Measurements from ENCODE around the gene TAOK3. TPM values are rescaled to one million over a fixed set of nuclear protein-coding genes. Genes with fewer than 3 reads are reported as not detected.
A peak's percentile ranks its signal among the peaks of the same experiment; 100 is the strongest.

Gene TAOK3
- total and polyA plus RNA-seq, 10 of the 15 experiments (the other 5 are each of a cell fraction or from before 2014, with no cell fraction given): 41.3 to 131 (median 57.8) TPM

DNA sequence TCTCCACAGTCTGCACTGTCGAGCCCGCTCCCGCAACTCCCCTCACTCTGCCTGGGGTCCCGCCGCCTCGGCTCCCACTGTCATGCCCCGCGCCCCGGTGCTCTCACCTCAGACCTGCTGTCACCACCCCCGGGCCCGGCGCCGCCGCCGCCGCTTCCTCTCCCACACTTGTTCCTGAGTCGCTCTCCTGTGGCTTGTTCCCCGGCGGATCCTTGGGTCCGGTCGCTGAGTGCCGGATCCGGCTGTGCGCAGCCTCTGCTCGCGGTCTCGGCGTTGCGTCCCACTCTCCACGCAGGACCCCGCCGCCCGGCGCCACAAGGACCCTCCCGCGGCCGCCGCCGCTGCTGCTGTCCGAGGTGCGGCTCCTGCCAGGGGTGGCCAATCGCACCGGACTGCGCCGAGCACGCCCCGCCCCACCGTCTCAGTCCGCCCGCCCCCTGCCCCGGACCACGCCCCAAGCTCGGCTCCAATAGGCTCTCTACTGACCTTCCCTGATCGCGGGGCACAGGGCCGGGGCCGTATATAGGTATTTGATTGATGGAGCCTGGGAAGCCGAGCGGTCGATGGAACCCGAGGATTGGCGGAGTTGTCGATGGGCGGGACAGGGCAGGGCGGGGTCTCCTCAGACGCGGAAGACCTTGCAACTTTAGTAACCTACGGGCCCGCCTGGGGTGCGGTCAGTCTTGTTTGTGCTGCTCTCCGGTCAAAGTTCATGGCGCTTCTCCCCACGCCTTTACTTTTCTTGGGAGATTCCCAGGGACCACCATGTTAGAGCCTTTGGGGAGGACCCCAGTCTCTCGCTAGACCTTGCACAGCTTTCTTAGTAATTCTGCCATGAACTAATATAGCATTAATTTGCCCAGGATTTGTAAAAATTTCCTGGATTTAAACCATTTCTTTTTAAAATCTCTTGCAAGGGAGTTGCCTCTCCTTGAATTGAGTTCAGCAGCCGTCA, at the start of gene TAOK3 (continued):
- TF ChIP-seq, protein P1, sequence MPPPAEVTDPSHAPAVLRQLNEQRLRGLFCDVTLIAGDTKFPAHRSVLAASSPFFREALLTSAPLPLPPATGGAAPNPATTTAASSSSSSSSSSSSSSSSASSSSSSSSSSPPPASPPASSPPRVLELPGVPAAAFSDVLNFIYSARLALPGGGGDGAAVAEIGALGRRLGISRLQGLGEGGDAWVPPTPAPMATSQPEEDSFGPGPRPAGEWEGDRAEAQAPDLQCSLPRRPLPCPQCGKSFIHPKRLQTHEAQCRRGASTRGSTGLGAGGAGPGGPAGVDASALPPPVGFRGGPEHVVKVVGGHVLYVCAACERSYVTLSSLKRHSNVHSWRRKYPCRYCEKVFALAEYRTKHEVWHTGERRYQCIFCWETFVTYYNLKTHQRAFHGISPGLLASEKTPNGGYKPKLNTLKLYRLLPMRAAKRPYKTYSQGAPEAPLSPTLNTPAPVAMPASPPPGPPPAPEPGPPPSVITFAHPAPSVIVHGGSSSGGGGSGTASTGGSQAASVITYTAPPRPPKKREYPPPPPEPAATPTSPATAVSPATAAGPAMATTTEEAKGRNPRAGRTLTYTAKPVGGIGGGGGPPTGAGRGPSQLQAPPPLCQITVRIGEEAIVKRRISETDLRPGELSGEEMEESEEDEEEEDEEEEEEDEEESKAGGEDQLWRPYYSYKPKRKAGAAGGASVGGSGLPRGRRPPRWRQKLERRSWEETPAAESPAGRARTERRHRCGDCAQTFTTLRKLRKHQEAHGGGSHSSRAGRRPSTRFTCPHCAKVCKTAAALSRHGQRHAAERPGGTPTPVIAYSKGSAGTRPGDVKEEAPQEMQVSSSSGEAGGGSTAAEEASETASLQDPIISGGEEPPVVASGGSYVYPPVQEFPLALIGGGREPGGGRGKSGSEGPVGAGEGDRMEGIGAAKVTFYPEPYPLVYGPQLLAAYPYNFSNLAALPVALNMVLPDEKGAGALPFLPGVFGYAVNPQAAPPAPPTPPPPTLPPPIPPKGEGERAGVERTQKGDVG (CRISPR knock-in tag; IDR thresholded peaks at IDR 0.05): no peak
- TF ChIP-seq MXI1 (IDR thresholded peaks at IDR 0.05; ENCODE audit: low read depth, low read length): peak; percentile 41
- TF ChIP-seq EP300 (IDR thresholded peaks at IDR 0.05; ENCODE audit: borderline replicate concordance in 1 of 2, control insufficient read depth in 1 of 2, low read depth in 2 of 2, low read length in 2 of 2): no peak
- no peak for TF ChIP-seq PAX5 (IDR thresholded peaks at IDR 0.05; ENCODE audit: borderline replicate concordance, low read depth, low read length)
- TF ChIP-seq GABPA (IDR thresholded peaks at IDR 0.05; ENCODE audit: low read depth): no peak
- no peak for TF ChIP-seq NR2C2 (IDR thresholded peaks at IDR 0.05; ENCODE audit: borderline replicate concordance, control insufficient read depth, insufficient read length, low read depth)
- TF ChIP-seq RELA (IDR thresholded peaks at IDR 0.05; ENCODE audit: borderline replicate concordance, partially characterized antibody): no peak
- TF ChIP-seq NR2C1 (IDR thresholded peaks at IDR 0.05): peak; percentile 87
- TF ChIP-seq CTCF (IDR thresholded peaks at IDR 0.05 in 2 of 3, conservative IDR thresholded peaks at IDR 0.05 in 1 of 3; ENCODE audit: control insufficient read depth in 2 of 3, extremely low read depth in 1 of 3, insufficient read depth in 1 of 3, low read depth in 3 of 3, low read length in 3 of 3): no peak
- TF ChIP-seq CBX5 (IDR thresholded peaks at IDR 0.05; ENCODE audit: low read depth): 0 out of 2 replicates have a peak, but pooled peaks have one; percentile 22
- peak; percentile 77; the same call in 1 of the 2 replicates for TF ChIP-seq SMARCA5 (IDR thresholded peaks at IDR 0.05)
- TF ChIP-seq POLR2AphosphoS5 (IDR thresholded peaks at IDR 0.05; ENCODE audit: low read length): peak; percentile 99
- no peak for TF ChIP-seq EZH2 (IDR thresholded peaks at IDR 0.05; ENCODE audit: borderline replicate concordance, control insufficient read depth, low read depth, low read length)
- no peak for TF ChIP-seq STAT1 (conservative IDR thresholded peaks at IDR 0.05)
- no peak for TF ChIP-seq CEBPB (IDR thresholded peaks at IDR 0.05; ENCODE audit: borderline replicate concordance in 1 of 2, low read depth in 2 of 2, low read length in 2 of 2)
- no peak for TF ChIP-seq NFXL1 (IDR thresholded peaks at IDR 0.05; ENCODE audit: borderline replicate concordance)
- 0 out of 2 replicates have a peak, but pooled peaks have one; percentile 26 for TF ChIP-seq TCF3 (IDR thresholded peaks at IDR 0.05; ENCODE audit: borderline replicate concordance, insufficient read depth, low read depth, low read length)
- peak; percentile 78; the same call in 1 of the 2 replicates for TF ChIP-seq LARP7 (IDR thresholded peaks at IDR 0.05)
- TF ChIP-seq MYB (IDR thresholded peaks at IDR 0.05; ENCODE audit: borderline replicate concordance, low read depth, low read length): no peak
- TF ChIP-seq JUND (IDR thresholded peaks at IDR 0.05; ENCODE audit: low read depth, low read length): peak; percentile 33; the same call in 1 of the 2 replicates
- TF ChIP-seq CHD1 (IDR thresholded peaks at IDR 0.05; ENCODE audit: low read depth, low read length): 0 out of 2 replicates have a peak, but pooled peaks have one; percentile 6
- TF ChIP-seq SMAD1 (IDR thresholded peaks at IDR 0.05; ENCODE audit: low read depth, partially characterized antibody): peak; percentile 74
